ENCODE data around the gene SCAMP2. TPM values are rescaled to one million over a fixed set of nuclear protein-coding genes. Genes with fewer than 3 reads are reported as not detected.

SCAMP2 gene
- total and polyA plus RNA-seq, 2 of the 13 experiments (the other 11 are each of a cell fraction or from before 2014, with no cell fraction given): 34.8 to 121 TPM

- TF ChIP-seq ZNF747 (CRISPR knock-in tag; IDR thresholded peaks at IDR 0.05; ENCODE audit: borderline replicate concordance): peak; percentile 93
- TF ChIP-seq ZNF160 (CRISPR knock-in tag; IDR thresholded peaks at IDR 0.05): peak; percentile 93; the same call in 1 of the 2 replicates
- peak; percentile 89 for TF ChIP-seq SMAD3 (CRISPR knock-in tag; IDR thresholded peaks at IDR 0.05)
- TF ChIP-seq REXO4 (CRISPR knock-in tag; IDR thresholded peaks at IDR 0.05; ENCODE audit: borderline replicate concordance): no peak
- no peak for TF ChIP-seq HNRNPUL1 (IDR thresholded peaks at IDR 0.05; ENCODE audit: low read depth, low read length)
- TF ChIP-seq CBFB (CRISPR knock-in tag; IDR thresholded peaks at IDR 0.05): no peak; the same call in 1 of the 2 replicates
- TF ChIP-seq HNF1A (IDR thresholded peaks at IDR 0.05; ENCODE audit: low read depth): no peak; the same call in 1 of the 2 replicates
- peak; percentile 41; the same call in 1 of the 2 replicates for TF ChIP-seq HNF1A (CRISPR knock-in tag; IDR thresholded peaks at IDR 0.05; ENCODE audit: borderline replicate concordance)
- TF ChIP-seq RFX1 (IDR thresholded peaks at IDR 0.05): no peak
- no peak for TF ChIP-seq ZFYVE20 (CRISPR knock-in tag; IDR thresholded peaks at IDR 0.05; ENCODE audit: borderline replicate concordance, low read depth)
- TF ChIP-seq, protein P1, sequence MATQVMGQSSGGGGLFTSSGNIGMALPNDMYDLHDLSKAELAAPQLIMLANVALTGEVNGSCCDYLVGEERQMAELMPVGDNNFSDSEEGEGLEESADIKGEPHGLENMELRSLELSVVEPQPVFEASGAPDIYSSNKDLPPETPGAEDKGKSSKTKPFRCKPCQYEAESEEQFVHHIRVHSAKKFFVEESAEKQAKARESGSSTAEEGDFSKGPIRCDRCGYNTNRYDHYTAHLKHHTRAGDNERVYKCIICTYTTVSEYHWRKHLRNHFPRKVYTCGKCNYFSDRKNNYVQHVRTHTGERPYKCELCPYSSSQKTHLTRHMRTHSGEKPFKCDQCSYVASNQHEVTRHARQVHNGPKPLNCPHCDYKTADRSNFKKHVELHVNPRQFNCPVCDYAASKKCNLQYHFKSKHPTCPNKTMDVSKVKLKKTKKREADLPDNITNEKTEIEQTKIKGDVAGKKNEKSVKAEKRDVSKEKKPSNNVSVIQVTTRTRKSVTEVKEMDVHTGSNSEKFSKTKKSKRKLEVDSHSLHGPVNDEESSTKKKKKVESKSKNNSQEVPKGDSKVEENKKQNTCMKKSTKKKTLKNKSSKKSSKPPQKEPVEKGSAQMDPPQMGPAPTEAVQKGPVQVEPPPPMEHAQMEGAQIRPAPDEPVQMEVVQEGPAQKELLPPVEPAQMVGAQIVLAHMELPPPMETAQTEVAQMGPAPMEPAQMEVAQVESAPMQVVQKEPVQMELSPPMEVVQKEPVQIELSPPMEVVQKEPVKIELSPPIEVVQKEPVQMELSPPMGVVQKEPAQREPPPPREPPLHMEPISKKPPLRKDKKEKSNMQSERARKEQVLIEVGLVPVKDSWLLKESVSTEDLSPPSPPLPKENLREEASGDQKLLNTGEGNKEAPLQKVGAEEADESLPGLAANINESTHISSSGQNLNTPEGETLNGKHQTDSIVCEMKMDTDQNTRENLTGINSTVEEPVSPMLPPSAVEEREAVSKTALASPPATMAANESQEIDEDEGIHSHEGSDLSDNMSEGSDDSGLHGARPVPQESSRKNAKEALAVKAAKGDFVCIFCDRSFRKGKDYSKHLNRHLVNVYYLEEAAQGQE (IDR thresholded peaks at IDR 0.05; ENCODE audit: borderline replicate concordance in 1 of 2, low read depth in 1 of 2, low read length in 2 of 2): 0 out of 4 replicates have a peak, but pooled peaks of 1 of the 2 experiments have one; percentile 20
- TF ChIP-seq POLR2AphosphoS5 (IDR thresholded peaks at IDR 0.05; ENCODE audit: low read depth, low read length): peak; percentile 93
- TF ChIP-seq ARNT2 (CRISPR knock-in tag; IDR thresholded peaks at IDR 0.05; ENCODE audit: low read depth): peak; percentile 47; the same call in 1 of the 2 replicates
- TF ChIP-seq MTA1 (CRISPR knock-in tag; IDR thresholded peaks at IDR 0.05; ENCODE audit: borderline replicate concordance): peak; percentile 35; the same call in 1 of the 2 replicates
- peak; percentile 94 for TF ChIP-seq MYC (CRISPR knock-in tag; IDR thresholded peaks at IDR 0.05; ENCODE audit: borderline replicate concordance)
- peak; percentile 90; the same call in 1 of the 2 replicates for TF ChIP-seq ZNF589 (CRISPR knock-in tag; conservative IDR thresholded peaks at IDR 0.05)
- no peak for TF ChIP-seq IRX3 (CRISPR knock-in tag; IDR thresholded peaks at IDR 0.05; ENCODE audit: borderline replicate concordance, low read depth)
- TF ChIP-seq ZFP62 (CRISPR knock-in tag; IDR thresholded peaks at IDR 0.05): peak; percentile 82; the same call in 1 of the 2 replicates
- peak; percentile 77; the same call in 1 of the 2 replicates for TF ChIP-seq ERF (CRISPR knock-in tag; IDR thresholded peaks at IDR 0.05)
- TF ChIP-seq PCBP1 (IDR thresholded peaks at IDR 0.05; ENCODE audit: borderline replicate concordance, low read depth, low read length): peak; percentile 88
Measured at GRCh38 chr15:74889883-74890664, 16.9 kb upstream of the SCAMP2 start, which contains the start of gene MPI (continued).

Measured in HepG2 (cell line).